ENCODE data around the gene ACTR10.

The ACTR10 gene

GRCh38 chr14:58199726-58200479 is at the start of gene ACTR10:
Gene ACTR10, plus strand, starts transcription at chr14:58200149. Its CDS starts 69 bp downstream, at chr14:58200218.
- peak; percentile 83 for ATAC-seq (replicated peaks; ENCODE audit: extremely low read depth, poor library complexity, severe bottlenecking)
- DNase-seq (ENCODE audit: low spot score in 2 of 2) = peak; percentile 84 to 92
- no peaks in the 10 kb centered on the region for H3K9me3 Mint-ChIP-seq
- H3K27me3 Mint-ChIP-seq = no peaks in the 10 kb centered on the region
- peaks cover 49% of the 10 kb centered on the region for H3K4me1 Mint-ChIP-seq
- H3K27ac Mint-ChIP-seq (ENCODE audit: low read depth) = peak within 1 kb of the TSS; percentile 96
- peak within 1 kb of the TSS; percentile 94 for H3K4me3 Mint-ChIP-seq
- H3K36me3 Mint-ChIP-seq (ENCODE audit: insufficient read depth) = peaks cover 23% of the 10 kb centered on the region

GRCh38 chr14:58150243-58150805 is 49.6 kb upstream of the ACTR10 start:
- ATAC-seq (replicated peaks; ENCODE audit: extremely low read depth, poor library complexity, severe bottlenecking) = no peak
- H3K9me3 Mint-ChIP-seq = no peaks in the 10 kb centered on the region
- H3K27me3 Mint-ChIP-seq = peaks cover 55% of the 10 kb centered on the region
- H3K4me1 Mint-ChIP-seq = peaks cover 21% of the 10 kb centered on the region
- no peak for DNase-seq (ENCODE audit: low spot score in 2 of 2)
- peak overlapping the region; percentile 75 for H3K4me3 Mint-ChIP-seq
- H3K36me3 Mint-ChIP-seq (ENCODE audit: insufficient read depth) = no peaks in the 10 kb centered on the region
- H3K27ac Mint-ChIP-seq (ENCODE audit: low read depth) = no peak overlapping the region

- Mint-ChIP-seq H3K27ac (ENCODE audit: low read depth) (no peak overlapping the region), H3K9me3 (no peaks in the 10 kb centered on the region), H3K36me3 (ENCODE audit: insufficient read depth) (no peaks in the 10 kb centered on the region), H3K27me3 (peaks cover 65% of the 10 kb centered on the region), H3K4me3 (peak overlapping the region; percentile 75), H3K4me1 (peaks cover 21% of the 10 kb centered on the region)
- peak; percentile 50 for ATAC-seq (replicated peaks; ENCODE audit: extremely low read depth, poor library complexity, severe bottlenecking)
- DNase-seq (ENCODE audit: low spot score in 2 of 2) = no peak
These were observed 48.6 kb upstream of the ACTR10 start for GRCh38 chr14:58151133-58152013.

- Mint-ChIP-seq H3K36me3 (ENCODE audit: insufficient read depth) (no peaks in the 10 kb centered on the region), H3K4me1 (peaks cover 21% of the 10 kb centered on the region), H3K9me3 (no peaks in the 10 kb centered on the region), H3K27ac (ENCODE audit: low read depth) (no peak within 1 kb of the TSS), H3K4me3 (peak within 1 kb of the TSS; percentile 75), H3K27me3 (peaks cover 74% of the 10 kb centered on the region)
- DNase-seq (ENCODE audit: low spot score in 2 of 2) = peak; percentile 27 to 28
- ATAC-seq (replicated peaks; ENCODE audit: extremely low read depth, poor library complexity, severe bottlenecking) = peak; percentile 81
These were observed 47.7 kb upstream of the ACTR10 start, which contains the start of gene ARMH4 for GRCh38 chr14:58152014-58152857. Gene ARMH4, minus strand, starts transcription at chr14:58152213. Its CDS starts 12,855 bp downstream, at chr14:58139358.

GRCh38 chr14:58160561-58160960 is 39.4 kb upstream of the ACTR10 start:
- Mint-ChIP-seq H3K9me3 (no peaks in the 10 kb centered on the region), H3K27ac (ENCODE audit: low read depth) (no peak overlapping the region), H3K4me3 (no peak overlapping the region), H3K4me1 (no peaks in the 10 kb centered on the region), H3K36me3 (ENCODE audit: insufficient read depth) (no peaks in the 10 kb centered on the region), H3K27me3 (peaks cover 45% of the 10 kb centered on the region)
- DNase-seq (ENCODE audit: low spot score in 2 of 2) (no peak), ATAC-seq (replicated peaks; ENCODE audit: extremely low read depth, poor library complexity, severe bottlenecking) (no peak)

GRCh38 chr14:58166005-58166983 is 33.7 kb upstream of the ACTR10 start:
- Mint-ChIP-seq H3K9me3 (no peaks in the 10 kb centered on the region), H3K27ac (ENCODE audit: low read depth) (no peak overlapping the region), H3K36me3 (ENCODE audit: insufficient read depth) (peaks cover 3% of the 10 kb centered on the region), H3K4me1 (peaks cover 6% of the 10 kb centered on the region), H3K4me3 (no peak overlapping the region), H3K27me3 (peaks cover 26% of the 10 kb centered on the region)
- DNase-seq (ENCODE audit: low spot score in 2 of 2) (peak; percentile 37 to 62), ATAC-seq (replicated peaks; ENCODE audit: extremely low read depth, poor library complexity, severe bottlenecking) (no peak)

- no peak for DNase-seq (ENCODE audit: low spot score in 2 of 2)
- Mint-ChIP-seq H3K27me3 (peaks cover 26% of the 10 kb centered on the region), H3K27ac (ENCODE audit: low read depth) (no peak overlapping the region), H3K4me1 (peaks cover 6% of the 10 kb centered on the region), H3K9me3 (no peaks in the 10 kb centered on the region), H3K36me3 (ENCODE audit: insufficient read depth) (peaks cover 3% of the 10 kb centered on the region), H3K4me3 (no peak overlapping the region)
- no peak for ATAC-seq (replicated peaks; ENCODE audit: extremely low read depth, poor library complexity, severe bottlenecking)
These were observed 32.9 kb upstream of the ACTR10 start for GRCh38 chr14:58167057-58167456.

- Mint-ChIP-seq H3K36me3 (ENCODE audit: insufficient read depth) (peaks cover 3% of the 10 kb centered on the region), H3K4me1 (peaks cover 6% of the 10 kb centered on the region), H3K4me3 (no peak overlapping the region), H3K27ac (ENCODE audit: low read depth) (no peak overlapping the region), H3K9me3 (no peaks in the 10 kb centered on the region), H3K27me3 (peaks cover 26% of the 10 kb centered on the region)
- DNase-seq (ENCODE audit: low spot score in 2 of 2) (no peak), ATAC-seq (replicated peaks; ENCODE audit: extremely low read depth, poor library complexity, severe bottlenecking) (no peak)
These were observed 32.1 kb upstream of the ACTR10 start for GRCh38 chr14:58167891-58168290.

GRCh38 chr14:58171090-58171489 is 28.9 kb upstream of the ACTR10 start:
- DNase-seq (ENCODE audit: low spot score in 2 of 2) (no peak), ATAC-seq (replicated peaks; ENCODE audit: extremely low read depth, poor library complexity, severe bottlenecking) (peak; percentile 62)
- Mint-ChIP-seq H3K27ac (ENCODE audit: low read depth) (no peak overlapping the region), H3K4me1 (peaks cover 6% of the 10 kb centered on the region), H3K36me3 (ENCODE audit: insufficient read depth) (peaks cover 3% of the 10 kb centered on the region), H3K9me3 (no peaks in the 10 kb centered on the region), H3K27me3 (peaks cover 41% of the 10 kb centered on the region), H3K4me3 (no peak overlapping the region)

- no peaks in the 10 kb centered on the region for H3K4me1 Mint-ChIP-seq
- no peak for DNase-seq (ENCODE audit: low spot score in 2 of 2)
- H3K36me3 Mint-ChIP-seq (ENCODE audit: insufficient read depth) = no peaks in the 10 kb centered on the region
- no peaks in the 10 kb centered on the region for H3K9me3 Mint-ChIP-seq
- H3K27ac Mint-ChIP-seq (ENCODE audit: low read depth) = no peak overlapping the region
- ATAC-seq (replicated peaks; ENCODE audit: extremely low read depth, poor library complexity, severe bottlenecking) = no peak
- H3K4me3 Mint-ChIP-seq = no peak overlapping the region
- H3K27me3 Mint-ChIP-seq = peaks cover 15% of the 10 kb centered on the region
These were observed 22.8 kb upstream of the ACTR10 start for GRCh38 chr14:58177125-58177524.

GRCh38 chr14:58189176-58189575 is 10.8 kb upstream of the ACTR10 start:
- ATAC-seq (replicated peaks; ENCODE audit: extremely low read depth, poor library complexity, severe bottlenecking) (no peak), DNase-seq (ENCODE audit: low spot score in 2 of 2) (no peak)
- Mint-ChIP-seq H3K36me3 (ENCODE audit: insufficient read depth) (no peaks in the 10 kb centered on the region), H3K4me1 (no peaks in the 10 kb centered on the region), H3K4me3 (no peak overlapping the region), H3K27me3 (peaks cover 6% of the 10 kb centered on the region), H3K27ac (ENCODE audit: low read depth) (no peak overlapping the region), H3K9me3 (no peaks in the 10 kb centered on the region)
